ENCODE measurements around the gene OSGEP. TPM values are rescaled to one million over a fixed set of nuclear protein-coding genes. Genes with fewer than 3 reads are reported as not detected.

Gene OSGEP
- total and polyA plus RNA-seq, 2 of the 13 experiments (the other 11 are each of a cell fraction or from before 2014, with no cell fraction given), result 39.7 to 41.1 TPM

DNA sequence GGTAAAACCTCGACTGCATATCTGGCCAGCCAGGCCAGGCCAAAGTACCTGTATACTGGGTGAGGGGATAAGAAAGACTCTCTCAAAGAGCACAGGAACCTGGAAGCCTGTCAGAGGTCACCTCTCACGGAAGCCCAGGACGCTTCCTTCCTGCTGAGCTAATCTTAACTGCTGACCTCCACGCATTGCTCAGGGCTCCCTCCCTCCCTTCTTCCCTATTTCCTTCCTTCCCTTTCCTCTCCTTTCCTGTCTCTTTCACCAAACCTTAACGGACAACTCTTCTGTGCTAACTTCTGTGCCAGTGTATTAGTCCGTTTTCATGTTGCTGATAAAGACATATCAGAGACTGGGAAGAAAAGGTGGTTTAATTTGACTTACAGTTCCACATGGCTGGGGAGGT is 36.0 kb upstream of the OSGEP start (continued):
- TF ChIP-seq, protein P1, sequence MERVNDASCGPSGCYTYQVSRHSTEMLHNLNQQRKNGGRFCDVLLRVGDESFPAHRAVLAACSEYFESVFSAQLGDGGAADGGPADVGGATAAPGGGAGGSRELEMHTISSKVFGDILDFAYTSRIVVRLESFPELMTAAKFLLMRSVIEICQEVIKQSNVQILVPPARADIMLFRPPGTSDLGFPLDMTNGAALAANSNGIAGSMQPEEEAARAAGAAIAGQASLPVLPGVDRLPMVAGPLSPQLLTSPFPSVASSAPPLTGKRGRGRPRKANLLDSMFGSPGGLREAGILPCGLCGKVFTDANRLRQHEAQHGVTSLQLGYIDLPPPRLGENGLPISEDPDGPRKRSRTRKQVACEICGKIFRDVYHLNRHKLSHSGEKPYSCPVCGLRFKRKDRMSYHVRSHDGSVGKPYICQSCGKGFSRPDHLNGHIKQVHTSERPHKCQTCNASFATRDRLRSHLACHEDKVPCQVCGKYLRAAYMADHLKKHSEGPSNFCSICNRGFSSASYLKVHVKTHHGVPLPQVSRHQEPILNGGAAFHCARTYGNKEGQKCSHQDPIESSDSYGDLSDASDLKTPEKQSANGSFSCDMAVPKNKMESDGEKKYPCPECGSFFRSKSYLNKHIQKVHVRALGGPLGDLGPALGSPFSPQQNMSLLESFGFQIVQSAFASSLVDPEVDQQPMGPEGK (CRISPR knock-in tag; IDR thresholded peaks at IDR 0.05), result no peak
- TF ChIP-seq, protein P2, sequence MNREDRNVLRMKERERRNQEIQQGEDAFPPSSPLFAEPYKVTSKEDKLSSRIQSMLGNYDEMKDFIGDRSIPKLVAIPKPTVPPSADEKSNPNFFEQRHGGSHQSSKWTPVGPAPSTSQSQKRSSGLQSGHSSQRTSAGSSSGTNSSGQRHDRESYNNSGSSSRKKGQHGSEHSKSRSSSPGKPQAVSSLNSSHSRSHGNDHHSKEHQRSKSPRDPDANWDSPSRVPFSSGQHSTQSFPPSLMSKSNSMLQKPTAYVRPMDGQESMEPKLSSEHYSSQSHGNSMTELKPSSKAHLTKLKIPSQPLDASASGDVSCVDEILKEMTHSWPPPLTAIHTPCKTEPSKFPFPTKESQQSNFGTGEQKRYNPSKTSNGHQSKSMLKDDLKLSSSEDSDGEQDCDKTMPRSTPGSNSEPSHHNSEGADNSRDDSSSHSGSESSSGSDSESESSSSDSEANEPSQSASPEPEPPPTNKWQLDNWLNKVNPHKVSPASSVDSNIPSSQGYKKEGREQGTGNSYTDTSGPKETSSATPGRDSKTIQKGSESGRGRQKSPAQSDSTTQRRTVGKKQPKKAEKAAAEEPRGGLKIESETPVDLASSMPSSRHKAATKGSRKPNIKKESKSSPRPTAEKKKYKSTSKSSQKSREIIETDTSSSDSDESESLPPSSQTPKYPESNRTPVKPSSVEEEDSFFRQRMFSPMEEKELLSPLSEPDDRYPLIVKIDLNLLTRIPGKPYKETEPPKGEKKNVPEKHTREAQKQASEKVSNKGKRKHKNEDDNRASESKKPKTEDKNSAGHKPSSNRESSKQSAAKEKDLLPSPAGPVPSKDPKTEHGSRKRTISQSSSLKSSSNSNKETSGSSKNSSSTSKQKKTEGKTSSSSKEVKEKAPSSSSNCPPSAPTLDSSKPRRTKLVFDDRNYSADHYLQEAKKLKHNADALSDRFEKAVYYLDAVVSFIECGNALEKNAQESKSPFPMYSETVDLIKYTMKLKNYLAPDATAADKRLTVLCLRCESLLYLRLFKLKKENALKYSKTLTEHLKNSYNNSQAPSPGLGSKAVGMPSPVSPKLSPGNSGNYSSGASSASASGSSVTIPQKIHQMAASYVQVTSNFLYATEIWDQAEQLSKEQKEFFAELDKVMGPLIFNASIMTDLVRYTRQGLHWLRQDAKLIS (CRISPR knock-in tag; IDR thresholded peaks at IDR 0.05), result no peak
- no peak for TF ChIP-seq ZBTB21 (CRISPR knock-in tag; IDR thresholded peaks at IDR 0.05)

DNA sequence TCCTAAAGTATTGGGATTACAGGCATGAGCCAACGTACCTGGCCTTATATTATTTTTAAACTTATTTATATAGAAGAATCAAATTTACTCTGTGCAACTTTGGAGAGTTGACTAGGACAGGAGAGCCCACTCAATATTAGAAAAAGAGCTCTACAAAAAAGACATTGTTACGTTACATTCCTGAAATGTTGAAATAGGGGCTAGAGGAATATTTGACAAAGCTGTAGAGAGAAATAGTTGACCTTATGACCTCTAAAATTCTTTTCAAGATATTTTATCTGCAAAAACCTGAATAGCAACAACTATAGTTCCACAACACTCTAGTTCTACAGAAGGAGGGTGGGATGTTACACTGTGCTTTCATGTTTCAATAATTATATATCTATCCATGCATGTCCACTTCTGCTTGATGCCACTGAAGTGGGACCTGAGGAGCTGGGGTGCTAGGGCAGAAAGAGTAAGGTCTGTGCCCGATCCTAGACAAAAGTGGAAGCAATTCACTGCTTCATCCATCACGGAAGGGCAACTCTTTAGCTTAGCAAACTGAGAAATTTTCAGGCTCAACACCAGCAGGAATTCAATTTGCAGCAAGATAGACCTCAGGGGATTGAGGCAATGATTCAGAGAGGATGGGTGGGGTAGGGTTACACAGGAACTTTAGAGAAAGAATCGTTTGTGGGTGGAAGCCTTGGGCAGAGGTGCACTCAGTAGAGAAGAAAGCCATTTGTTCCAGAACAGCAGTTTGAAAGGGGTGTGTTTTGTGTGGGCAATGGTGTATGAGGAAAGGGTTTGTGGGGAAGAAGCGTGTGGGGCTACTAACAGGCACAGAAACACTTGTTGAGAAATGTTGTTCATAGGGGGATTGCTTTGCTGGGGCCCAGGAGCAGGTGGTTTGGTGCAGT is 34.7 kb upstream of the OSGEP start:
- H3K9me3 ChIP-seq (ENCODE audit: low read length), result no peaks in the 10 kb centered on the region
- H3K4me3 ChIP-seq (replicated peaks in 1 of 3; ENCODE audit: insufficient read depth in 1 of 3, low read depth in 2 of 3, low read length in 3 of 3), result no peak overlapping the region; a peak in 1 of 6 replicates
- no peak overlapping the region for H3K9ac ChIP-seq (ENCODE audit: insufficient read depth, low read depth, low read length)
- FAIRE-seq, result peak; percentile 67
- BruUV-seq (replicated peaks), result no TSS peak
- intact Hi-C loops (cut with micrococcal nuclease; ENCODE audit: unreplicated experiment), result no loop called here
- peak; percentile 78 for DNase-seq (ENCODE audit: low spot score)
- H3K36me3 ChIP-seq (replicated peaks in 1 of 2; ENCODE audit: control insufficient read depth in 1 of 2, insufficient read depth in 2 of 2, low read length in 2 of 2), result no peaks in the 10 kb centered on the region
- ChIA-PET POLR2A (interaction anchor here (1.2 to 1.6 kb wide), 7 partner anchors 20 to 198 kb away, joined by 3 to 8 read pairs (median 4); partner anchors contain the start of genes APEX1, PARP2 and PIP4P1), CTCF (ENCODE audit: low intra/inter-chr PET ratio, low total read pairs) (no interaction called here)
- 4% methylated on average over 6 of the region's 6 CpGs for WGBS (ENCODE audit: low lambda C conversion rate)
- in situ Hi-C loops (cut with HindIII; ENCODE audit: extremely low pct_ligation_motif_present, low pct_unique_long_range_greater_than_20kb), result no loop called here
- no peak overlapping the region for H2AFZ ChIP-seq (ENCODE audit: low read length)
- peak overlapping the region; percentile 49 for H3K4me2 ChIP-seq (ENCODE audit: low read depth, low read length)
- H3K27ac ChIP-seq (ENCODE audit: extremely low read length, insufficient read depth, low read length), result no peak overlapping the region
- H4K20me1 ChIP-seq (ENCODE audit: insufficient read depth, low read length), result no peaks in the 10 kb centered on the region
- 0 out of 5 replicates have a peak, but pooled peaks cover 0 to 6% of the 10 kb centered on the region in 2 experiments for H3K27me3 ChIP-seq (ENCODE audit: control insufficient read depth in 1 of 2, insufficient read depth in 2 of 2, low read length in 2 of 2)
- H3K4me1 ChIP-seq (ENCODE audit: insufficient read depth, low read length), result peaks cover 33% of the 10 kb centered on the region
- no peaks in the 10 kb centered on the region for H3K79me2 ChIP-seq (ENCODE audit: insufficient read depth, low read length)
- peak; percentile 66 for ATAC-seq
- TF ChIP-seq CREM (IDR thresholded peaks at IDR 0.05) (peak; percentile 29; the same call in 1 of the 2 replicates), CREM (CRISPR knock-in tag; IDR thresholded peaks at IDR 0.05) (no peak), BCL6 (CRISPR knock-in tag; IDR thresholded peaks at IDR 0.05) (peak; percentile 73), ZNF20 (CRISPR knock-in tag; IDR thresholded peaks at IDR 0.05) (0 out of 2 replicates have a peak, but pooled peaks have one; percentile 34), NKX3-1 (CRISPR knock-in tag; IDR thresholded peaks at IDR 0.05) (no peak), SOX13 (IDR thresholded peaks at IDR 0.05) (no peak), SOX13 (CRISPR knock-in tag; conservative IDR thresholded peaks at IDR 0.05 in 1 of 2, IDR thresholded peaks at IDR 0.05 in 1 of 2) (peak in 1 of 2 experiments; percentile 46; a peak in 1 of 4 replicates), ZBTB42 (CRISPR knock-in tag; IDR thresholded peaks at IDR 0.05) (no peak), EP300 (IDR thresholded peaks at IDR 0.05; ENCODE audit: low read depth in 2 of 2, low read length in 2 of 2) (0 out of 4 replicates have a peak, but pooled peaks of 1 of the 2 experiments have one; percentile 9), EP300 (CRISPR knock-in tag; IDR thresholded peaks at IDR 0.05; ENCODE audit: borderline replicate concordance) (no peak)
- TF ChIP-seq, protein P3, sequence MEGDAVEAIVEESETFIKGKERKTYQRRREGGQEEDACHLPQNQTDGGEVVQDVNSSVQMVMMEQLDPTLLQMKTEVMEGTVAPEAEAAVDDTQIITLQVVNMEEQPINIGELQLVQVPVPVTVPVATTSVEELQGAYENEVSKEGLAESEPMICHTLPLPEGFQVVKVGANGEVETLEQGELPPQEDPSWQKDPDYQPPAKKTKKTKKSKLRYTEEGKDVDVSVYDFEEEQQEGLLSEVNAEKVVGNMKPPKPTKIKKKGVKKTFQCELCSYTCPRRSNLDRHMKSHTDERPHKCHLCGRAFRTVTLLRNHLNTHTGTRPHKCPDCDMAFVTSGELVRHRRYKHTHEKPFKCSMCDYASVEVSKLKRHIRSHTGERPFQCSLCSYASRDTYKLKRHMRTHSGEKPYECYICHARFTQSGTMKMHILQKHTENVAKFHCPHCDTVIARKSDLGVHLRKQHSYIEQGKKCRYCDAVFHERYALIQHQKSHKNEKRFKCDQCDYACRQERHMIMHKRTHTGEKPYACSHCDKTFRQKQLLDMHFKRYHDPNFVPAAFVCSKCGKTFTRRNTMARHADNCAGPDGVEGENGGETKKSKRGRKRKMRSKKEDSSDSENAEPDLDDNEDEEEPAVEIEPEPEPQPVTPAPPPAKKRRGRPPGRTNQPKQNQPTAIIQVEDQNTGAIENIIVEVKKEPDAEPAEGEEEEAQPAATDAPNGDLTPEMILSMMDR (CRISPR knock-in tag; IDR thresholded peaks at IDR 0.05), result no peak
